H1 (cell line): Measurements from ENCODE around the gene CEBPA. TPM values are rescaled to one million over a fixed set of nuclear protein-coding genes. Genes with fewer than 3 reads are reported as not detected.

Source experiments
- CBX8 ChIP-seq: fragments of 300-800, 300-1000 bp; sonication (generic); IDR thresholded peaks from 2 replicates; pipeline ENCODE4 v1.7.1; 2016; ENCODE audit warnings: low read depth, low read length, borderline replicate concordance
- CEBPB ChIP-seq: IDR thresholded peaks from 2 replicates; pipeline ENCODE4 v1.6.1; 2012; ENCODE audit warnings: low read depth, low read length
- CHD7 ChIP-seq: fragments of 300-600 bp; sonication (generic); IDR thresholded peaks from 2 replicates; pipeline ENCODE4 v1.7.1; 2012; ENCODE audit warnings: low read length, moderate library complexity, mild to moderate bottlenecking, inconsistent platforms; ENCODE audit not compliant: insufficient replicate concordance
- GTF2F1 ChIP-seq: IDR thresholded peaks from 2 replicates; pipeline ENCODE4 v1.6.1; 2012; ENCODE audit warnings: low read depth, low read length, improper control_type of control experiment, borderline replicate concordance
- JUND ChIP-seq: IDR thresholded peaks from 2 replicates; pipeline ENCODE4 v1.6.1; 2011; ENCODE audit warnings: mild to moderate bottlenecking, improper control_type of control experiment, low read length
- POLR2A ChIP-seq, 2 experiments: IDR thresholded peaks; 1 replicate in 1 of 2; 2 replicates in 1 of 2; pipeline ENCODE4 v1.6.1; 2011; ENCODE audit warnings: low read depth in 2 of 2, low read length in 2 of 2, mild to moderate bottlenecking in 2 of 2; ENCODE audit errors: control extremely low read depth in 1 of 2
- SIRT6 ChIP-seq: IDR thresholded peaks from one replicate; pipeline ENCODE4 v1.7.1; 2012; ENCODE audit warnings: low read length, inconsistent platforms
- SRF ChIP-seq: IDR thresholded peaks from 2 replicates; pipeline ENCODE4 v1.6.1; 2011; ENCODE audit warnings: mild to moderate bottlenecking, low read depth, low read length, moderate library complexity
- SUZ12 ChIP-seq: fragments of 200-600 bp; sonication (generic); IDR thresholded peaks from 2 replicates; pipeline ENCODE4 v1.6.1; 2012; ENCODE audit warnings: mild to moderate bottlenecking, inconsistent platforms, low read length, moderate library complexity, mixed read lengths
- TAF1 ChIP-seq: IDR thresholded peaks from 2 replicates; pipeline ENCODE4 v1.6.1; 2011; ENCODE audit warnings: mild to moderate bottlenecking, low read depth, low read length
- TAF7 ChIP-seq: optimal IDR thresholded peaks from 2 replicates; pipeline ENCODE3; 2011; ENCODE audit warnings: low read depth, mild to moderate bottlenecking, inconsistent platforms, low read length, moderate library complexity, borderline replicate concordance
- polyA plus RNA-seq, 7 experiments: library from polyadenylated mRNA; depleted of rRNA in 3 of 7; stranded (reverse) in 5 of 7; unstranded in 2 of 7; fragments of >200 nt in 5 of 7; fragments of 200-250 nt in 2 of 7; gene quantifications; 1 replicate in 5 of 7; 2 replicates in 1 of 7; 4 replicates in 1 of 7; pipeline versions ENCODE4 v1.2.1 to v1.2.3, GENCODE V29; 2011 to 2013; ENCODE audit warnings: missing spikeins in 2 of 7, mixed read lengths in 2 of 7
- total RNA-seq: library from RNA; stranded (reverse); fragmentation: NEBNext Ultra II Directional; extraction: Animal tissue kit (Norgen Biotek cat#: 25700); gene quantifications from 2 replicates; pipeline ENCODE4 v1.2.1, GENCODE V29; 2021

CEBPA gene
- total and polyA plus RNA-seq, 2 of the 8 experiments (the other 6 are each of a cell fraction or from before 2014, with no cell fraction given) = 2.0 to 2.7 TPM

- TF ChIP-seq CHD7 = no peak
- no peak for TF ChIP-seq CBX8
- no peak for TF ChIP-seq SRF
- TF ChIP-seq POLR2A (IDR thresholded peaks at IDR 0.05; ENCODE audit: control extremely low read depth in 1 of 2, low read depth in 2 of 2, low read length in 2 of 2) = no peak
- peak; percentile 23; the same call in 1 of the 2 replicates for TF ChIP-seq TAF1
- no peak for TF ChIP-seq TAF7
- no peak for TF ChIP-seq GTF2F1
- TF ChIP-seq SIRT6 = no peak
- TF ChIP-seq SUZ12 = peak; percentile 54; the same call in 1 of the 2 replicates
- TF ChIP-seq JUND = no peak
- no peak for TF ChIP-seq CEBPB
Measured at GRCh38 chr19:33302974-33303790, 848 bp upstream of the CEBPA start (continued).
